Thyroid gland (tissue), 4 donors: ENCODE measurements around the gene SMURF1. TPM values are rescaled to one million over a fixed set of nuclear protein-coding genes. Genes with fewer than 3 reads are reported as not detected.

Experiments used
- DNase-seq, 2 donors: peaks; one replicate each; pipeline ENCODE4 v3.0.0-alpha.2; 2019
- H3K27ac ChIP-seq, 3 donors: fragments of 200-600 bp; sonication (generic); 1 replicate in 2 of 3; 2 replicates in 1 of 3; pipeline ENCODE4 v1.5.1; 2016 to 2019; ENCODE audit warnings: mild to moderate bottlenecking in 1 of 3, moderate library complexity in 1 of 3
- H3K27me3 ChIP-seq: fragments of 200-600 bp; sonication (generic); one replicate; pipeline ENCODE4 v1.5.1; 2019
- H3K36me3 ChIP-seq, 2 donors: fragments of 200-600 bp; sonication (generic); one replicate each; pipeline ENCODE4 v1.5.1; 2016 to 2019
- H3K4me1 ChIP-seq, 2 donors: fragments of 200-600 bp; sonication (generic); one replicate each; pipeline ENCODE4 v1.5.1; 2017 to 2019
- H3K4me3 ChIP-seq, 3 donors: fragments of 200-600 bp; sonication (generic); replicated peaks in 1 of 3; 1 replicate in 2 of 3; 2 replicates in 1 of 3; pipeline ENCODE4 v1.5.1; 2016; ENCODE audit warnings: mild to moderate bottlenecking in 1 of 3
- H3K9me3 ChIP-seq: fragments of 200-600 bp; sonication (generic); one replicate; pipeline ENCODE4 v1.5.1; 2017
- POLR2A ChIP-seq, 2 donors: fragments of 450-650 bp; IDR thresholded peaks; one replicate each; pipeline ENCODE4 v1.6.1; 2017; ENCODE audit warnings: antibody characterized with exemption in 2 of 2, mild to moderate bottlenecking in 2 of 2, moderate library complexity in 1 of 2
- WGBS, 2 donors: methylation state at CpG; one replicate each; pipeline ENCODE4 v1.1.5; 2017; 5-methylcytosine and 5-hydroxymethylcytosine counted together
- intact Hi-C: fragments of 100-400 bp; cut with DNase I; formaldehyde crosslinking; loops from one replicate; pipeline ENCODE4 v1.15.1; 2023
- total RNA-seq, 4 donors: library from RNA; depleted of rRNA; stranded (reverse); fragments of >200 nt; gene quantifications; one replicate each; pipeline ENCODE4 v1.2.3, GENCODE V29; 2016
- TF ChIP-seq, protein P1 (sequence below), 6 experiments: fragments of 200-600 bp in 3 of 6; fragments of 450-650 bp in 3 of 6; sonication (generic) in 3 of 6; IDR thresholded peaks; one replicate each; pipeline ENCODE4 v1.5.1; 2016 to 2019; ENCODE audit warnings: antibody characterized with exemption in 6 of 6, mild to moderate bottlenecking in 2 of 6, inconsistent platforms in 1 of 6, moderate library complexity in 1 of 6

SMURF1 gene
- total RNA-seq, 4 donors from 2014 or later = 13.9 to 20.6 (median 16.7) TPM

DNA sequence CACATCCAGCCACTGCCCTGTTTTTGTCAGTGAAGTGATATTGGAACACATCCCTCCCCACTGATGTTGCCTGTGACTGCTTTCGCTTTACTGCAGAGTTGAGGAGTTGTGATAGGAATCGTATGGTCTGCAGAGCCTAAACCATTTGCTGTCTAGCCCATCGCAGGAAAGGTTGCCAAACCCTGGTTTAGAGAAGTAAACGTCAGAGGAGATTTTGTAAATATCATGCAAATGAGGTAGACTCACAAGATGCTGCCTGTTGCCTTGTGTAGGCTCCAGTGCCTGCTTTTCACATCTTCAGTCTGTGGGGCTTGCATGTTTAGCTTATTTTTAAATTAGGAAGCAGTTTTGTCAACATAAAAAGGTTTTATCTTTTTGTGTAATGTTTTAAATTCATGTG, 158.5 kb downstream of the SMURF1 start:
- Histone ChIP-seq H3K9me3 (no peaks in the 10 kb centered on the region), H3K4me3 (no peak overlapping the region), H3K27ac (no peak overlapping the region), H3K27me3 (no peaks in the 10 kb centered on the region), H3K36me3 (peaks cover 65 to 80% of the 10 kb centered on the region in 2 donors), H3K4me1 (no peaks in the 10 kb centered on the region)
- no peak for DNase-seq
- intact Hi-C loops = no loop called here
- WGBS, 2 donors = 83 to 97% methylated on average over 4 of the region's 4 CpGs
- TF ChIP-seq, protein P1, sequence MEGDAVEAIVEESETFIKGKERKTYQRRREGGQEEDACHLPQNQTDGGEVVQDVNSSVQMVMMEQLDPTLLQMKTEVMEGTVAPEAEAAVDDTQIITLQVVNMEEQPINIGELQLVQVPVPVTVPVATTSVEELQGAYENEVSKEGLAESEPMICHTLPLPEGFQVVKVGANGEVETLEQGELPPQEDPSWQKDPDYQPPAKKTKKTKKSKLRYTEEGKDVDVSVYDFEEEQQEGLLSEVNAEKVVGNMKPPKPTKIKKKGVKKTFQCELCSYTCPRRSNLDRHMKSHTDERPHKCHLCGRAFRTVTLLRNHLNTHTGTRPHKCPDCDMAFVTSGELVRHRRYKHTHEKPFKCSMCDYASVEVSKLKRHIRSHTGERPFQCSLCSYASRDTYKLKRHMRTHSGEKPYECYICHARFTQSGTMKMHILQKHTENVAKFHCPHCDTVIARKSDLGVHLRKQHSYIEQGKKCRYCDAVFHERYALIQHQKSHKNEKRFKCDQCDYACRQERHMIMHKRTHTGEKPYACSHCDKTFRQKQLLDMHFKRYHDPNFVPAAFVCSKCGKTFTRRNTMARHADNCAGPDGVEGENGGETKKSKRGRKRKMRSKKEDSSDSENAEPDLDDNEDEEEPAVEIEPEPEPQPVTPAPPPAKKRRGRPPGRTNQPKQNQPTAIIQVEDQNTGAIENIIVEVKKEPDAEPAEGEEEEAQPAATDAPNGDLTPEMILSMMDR (IDR thresholded peaks at IDR 0.05) = no peak
- no peak for TF ChIP-seq POLR2A (IDR thresholded peaks at IDR 0.05)

DNA sequence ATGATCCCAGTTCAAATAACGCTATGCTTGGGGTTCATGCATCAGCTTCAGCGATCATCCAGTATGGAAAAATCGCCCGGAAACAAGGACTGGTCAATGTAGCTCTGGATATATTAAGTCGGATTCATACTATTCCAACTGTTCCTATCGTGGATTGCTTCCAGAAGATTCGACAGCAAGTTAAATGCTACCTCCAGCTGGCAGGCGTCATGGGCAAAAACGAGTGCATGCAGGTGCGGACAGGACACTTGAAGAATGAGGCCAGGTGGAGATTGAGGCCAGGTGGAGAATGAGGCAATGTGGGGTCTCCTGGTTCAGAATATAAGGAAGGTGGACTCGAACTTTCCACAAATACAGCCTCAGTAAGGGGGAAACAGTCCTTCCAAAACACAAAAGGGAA, 159.8 kb downstream of the SMURF1 start:
- DNase-seq = no peak
- peaks cover 60 to 78% of the 10 kb centered on the region in 2 donors for H3K36me3 ChIP-seq

DNA sequence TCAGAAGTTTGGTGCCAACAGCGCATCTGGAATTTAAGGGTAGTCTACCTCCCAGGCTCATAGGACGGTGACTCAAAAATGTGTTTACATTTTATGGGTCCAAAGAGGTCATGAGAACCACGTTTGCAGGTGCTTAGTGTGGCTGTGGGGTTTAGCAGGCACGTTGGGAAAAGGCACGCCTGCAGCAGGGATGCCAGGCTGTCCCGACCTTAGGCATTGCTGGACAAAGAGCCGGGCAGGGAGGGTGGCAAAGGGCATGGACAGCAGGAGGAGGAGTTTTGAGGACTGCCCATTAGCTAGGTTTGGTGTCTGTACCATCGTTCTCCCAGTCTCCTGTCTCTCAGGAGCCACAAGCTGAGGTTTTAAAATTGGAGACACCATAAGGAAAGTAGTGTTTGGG, 161.2 kb downstream of the SMURF1 start:
- DNase-seq = no peak
- intact Hi-C loops = no loop called here
- Histone ChIP-seq H3K27me3 (no peaks in the 10 kb centered on the region), H3K4me1 (no peaks in the 10 kb centered on the region), H3K9me3 (no peaks in the 10 kb centered on the region), H3K36me3 (peaks cover 67 to 81% of the 10 kb centered on the region in 2 donors), H3K27ac (no peak overlapping the region), H3K4me3 (no peak overlapping the region)
- 85 to 96% methylated on average over 7 to 8 of the region's 8 CpGs for WGBS, 2 donors
- TF ChIP-seq, protein P1 (IDR thresholded peaks at IDR 0.05) = no peak
- no peak for TF ChIP-seq POLR2A (IDR thresholded peaks at IDR 0.05)

More for the DNA sequence above, 159.8 kb downstream of the SMURF1 start:
- no peak overlapping the region for H3K4me3 ChIP-seq
- no peaks in the 10 kb centered on the region for H3K9me3 ChIP-seq
- 92 to 94% methylated on average over 11 of the region's 11 CpGs for WGBS, 2 donors
- H3K4me1 ChIP-seq = no peaks in the 10 kb centered on the region
- no peaks in the 10 kb centered on the region for H3K27me3 ChIP-seq
- TF ChIP-seq, protein P1 (IDR thresholded peaks at IDR 0.05) = no peak
- no peak for TF ChIP-seq POLR2A (IDR thresholded peaks at IDR 0.05)
- intact Hi-C loops = no loop called here
- no peak overlapping the region for H3K27ac ChIP-seq

DNA sequence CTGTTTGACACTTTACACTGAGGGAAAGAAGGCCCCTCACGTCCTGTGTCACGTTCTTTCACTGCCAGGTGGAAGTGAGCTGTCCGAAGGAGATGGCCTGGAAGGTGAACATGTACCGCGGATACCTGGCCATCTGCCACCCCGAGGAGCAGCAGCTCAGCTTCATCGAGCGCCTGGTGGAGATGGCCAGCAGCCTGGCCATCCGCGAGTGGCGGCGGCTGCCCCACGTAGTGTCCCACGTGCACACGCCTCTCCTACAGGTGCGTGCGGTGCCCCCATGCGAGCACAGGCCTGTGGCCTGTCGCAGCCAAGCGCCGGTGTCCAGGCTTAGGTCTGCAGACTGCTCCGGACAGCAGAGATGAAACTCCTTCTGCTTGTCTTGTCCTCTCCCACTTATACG, 162.2 kb downstream of the SMURF1 start:
- Histone ChIP-seq H3K36me3 (peaks cover 76 to 88% of the 10 kb centered on the region in 2 donors), H3K27ac (no peak overlapping the region), H3K4me3 (no peak overlapping the region), H3K4me1 (no peaks in the 10 kb centered on the region), H3K9me3 (no peaks in the 10 kb centered on the region), H3K27me3 (no peaks in the 10 kb centered on the region)
- DNase-seq = no peak
- intact Hi-C loops = no loop called here
- 92 to 95% methylated on average over 23 of the region's 23 CpGs for WGBS, 2 donors
- TF ChIP-seq, protein P1 (IDR thresholded peaks at IDR 0.05) = no peak
- TF ChIP-seq POLR2A (IDR thresholded peaks at IDR 0.05) = no peak

DNA sequence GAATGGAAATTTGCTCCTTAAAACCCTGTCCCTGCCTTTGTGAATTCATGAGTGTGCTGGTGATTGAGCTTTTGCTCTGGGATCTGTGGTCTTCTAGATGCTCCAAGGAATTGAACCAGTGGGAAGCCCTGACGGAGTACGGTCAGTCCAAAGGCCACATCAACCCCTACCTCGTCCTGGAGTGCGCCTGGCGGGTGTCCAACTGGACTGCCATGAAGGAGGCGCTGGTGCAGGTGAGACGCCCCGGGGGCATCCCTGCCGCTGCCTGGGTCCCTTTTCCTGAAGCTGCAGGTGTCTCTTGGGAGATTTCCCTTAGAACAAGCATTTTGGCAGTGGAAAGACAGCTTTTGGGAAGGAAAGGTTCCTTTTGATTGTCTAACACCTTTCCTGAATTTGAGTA, 165.2 kb downstream of the SMURF1 start:
- H3K9me3 ChIP-seq = no peaks in the 10 kb centered on the region
- H3K27me3 ChIP-seq = no peaks in the 10 kb centered on the region
- H3K36me3 ChIP-seq = peaks cover 71 to 82% of the 10 kb centered on the region in 2 donors
- H3K27ac ChIP-seq = no peak overlapping the region
- intact Hi-C loops = no loop called here
- no peak for DNase-seq
- 91 to 96% methylated on average over 9 of the region's 9 CpGs for WGBS, 2 donors
- no peaks in the 10 kb centered on the region for H3K4me1 ChIP-seq
- TF ChIP-seq POLR2A (IDR thresholded peaks at IDR 0.05) = no peak
- TF ChIP-seq, protein P1 (IDR thresholded peaks at IDR 0.05) = no peak
- H3K4me3 ChIP-seq = no peak overlapping the region

Other genes starting within 250 kb of the SMURF1 start
- gene KPNA7, start 64.0 kb upstream of the SMURF1 start, total RNA-seq = not detected
- gene MYH16, start 128.7 kb upstream of the SMURF1 start, total RNA-seq = not detected
- 100 to 1,000 TPM; 120 to 183 (median 147) TPM for gene ARPC1A, start 181.8 kb upstream of the SMURF1 start, total RNA-seq
- gene ARPC1B, start 230.6 kb upstream of the SMURF1 start, total RNA-seq = 100 to 1,000 TPM; 214 to 273 (median 228) TPM